ENCODE measurements around the gene PDE4B. TPM values are rescaled to one million over a fixed set of nuclear protein-coding genes. Genes with fewer than 3 reads are reported as not detected.
"Not testable (repeated sequence)": the region's sequence is repeated elsewhere in the genome, so short reads cannot be mapped to it uniquely, and the experiment has no call there.

The PDE4B gene
- total RNA-seq, 2 donors from 2014 or later = 60.3 to 78.5 TPM

DNA sequence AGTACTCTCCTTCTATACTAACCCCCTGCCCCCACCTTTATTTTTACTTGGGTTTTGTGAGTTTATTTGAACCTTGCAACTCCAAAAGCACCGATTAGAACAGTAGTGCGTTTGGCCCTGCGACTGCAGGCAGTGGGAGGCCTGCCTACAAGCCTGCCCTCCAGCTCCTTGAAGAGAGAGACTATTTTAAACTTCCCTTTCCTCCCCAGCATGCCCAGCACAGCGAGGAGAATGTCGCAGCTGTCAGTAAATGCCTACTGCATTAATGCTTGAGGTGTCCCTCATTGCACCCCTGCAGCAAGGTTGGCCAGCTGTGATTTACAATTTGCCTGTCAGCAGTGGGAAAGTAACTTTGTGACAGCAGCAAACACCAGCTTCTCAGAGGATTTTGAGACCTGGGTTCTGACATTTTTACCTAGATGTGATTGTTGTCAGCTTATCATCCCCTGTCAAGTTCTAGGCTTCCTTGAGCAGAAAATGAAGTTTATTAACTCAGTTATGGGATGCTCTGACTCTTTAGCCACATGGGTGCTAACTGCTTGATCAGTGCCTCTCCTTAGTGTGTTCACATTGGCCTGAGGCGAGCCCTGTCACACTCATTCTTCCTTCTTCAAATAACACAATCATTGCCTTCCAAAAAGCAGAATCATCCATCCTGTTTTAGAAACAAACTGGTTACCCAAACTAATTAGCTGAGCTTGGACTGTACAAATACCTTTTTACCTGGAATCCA lies 170.6 kb downstream of the PDE4B start:
- H3K4me1 Mint-ChIP-seq = peaks cover 5% of the 10 kb centered on the region

GRCh38 chr1:65964123-65964522 lies 171.4 kb downstream of the PDE4B start:
- no peaks in the 10 kb centered on the region for H3K27me3 Mint-ChIP-seq
- H3K36me3 Mint-ChIP-seq (ENCODE audit: low read depth) = no peaks in the 10 kb centered on the region
- no peak overlapping the region for H3K27ac Mint-ChIP-seq
- peaks cover 5% of the 10 kb centered on the region for H3K4me1 Mint-ChIP-seq
- H3K9me3 Mint-ChIP-seq = peaks cover 5% of the 10 kb centered on the region
- no peak overlapping the region for H3K4me3 Mint-ChIP-seq
- ATAC-seq (replicated peaks) = no peak

More for the DNA sequence above, 170.6 kb downstream of the PDE4B start:
- no peak overlapping the region for H3K4me3 Mint-ChIP-seq
- H3K27ac Mint-ChIP-seq = no peak overlapping the region
- no peaks in the 10 kb centered on the region for H3K36me3 Mint-ChIP-seq (ENCODE audit: low read depth)
- H3K9me3 Mint-ChIP-seq = peaks cover 5% of the 10 kb centered on the region
- H3K27me3 Mint-ChIP-seq = no peaks in the 10 kb centered on the region
- ATAC-seq (replicated peaks) = no peak

- H3K27ac Mint-ChIP-seq = no peak overlapping the region
- H3K4me1 Mint-ChIP-seq = no peaks in the 10 kb centered on the region
- H3K9me3 Mint-ChIP-seq = peaks cover 5% of the 10 kb centered on the region
- H3K36me3 Mint-ChIP-seq (ENCODE audit: low read depth) = no peaks in the 10 kb centered on the region
- no peak for ATAC-seq (replicated peaks)
- H3K27me3 Mint-ChIP-seq = no peaks in the 10 kb centered on the region
- no peak overlapping the region for H3K4me3 Mint-ChIP-seq
Observed at GRCh38 chr1:65965112-65965996, 172.7 kb downstream of the PDE4B start.

GRCh38 chr1:65967492-65967891 lies 174.8 kb downstream of the PDE4B start:
- not testable (repeated sequence) for H3K27ac Mint-ChIP-seq; H3K9me3 Mint-ChIP-seq; ATAC-seq (replicated peaks); H3K4me3 Mint-ChIP-seq; H3K27me3 Mint-ChIP-seq; H3K4me1 Mint-ChIP-seq; H3K36me3 Mint-ChIP-seq (ENCODE audit: low read depth)

DNA sequence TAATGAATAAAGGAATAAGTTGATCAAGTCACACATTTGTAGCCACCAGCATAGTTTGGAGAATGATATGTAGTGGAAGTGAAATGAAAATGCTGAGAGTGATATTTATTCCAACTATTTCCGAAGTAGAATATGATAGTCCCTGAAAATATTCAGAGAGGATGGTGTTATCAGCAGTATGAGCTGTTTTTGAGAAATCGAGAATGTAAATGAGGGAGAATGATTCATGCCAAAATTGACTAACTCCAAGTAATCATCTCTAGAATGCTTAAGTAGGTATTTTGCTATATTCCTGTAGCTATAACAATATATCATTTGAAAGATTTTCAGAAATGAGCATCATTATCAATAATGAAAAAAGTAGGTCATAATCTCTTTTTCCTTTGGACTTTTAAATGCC lies 178.9 kb downstream of the PDE4B start:
- Mint-ChIP-seq H3K27ac (no peak overlapping the region), H3K4me1 (no peaks in the 10 kb centered on the region), H3K9me3 (peaks cover 16% of the 10 kb centered on the region), H3K4me3 (no peak overlapping the region), H3K27me3 (peaks cover 6% of the 10 kb centered on the region), H3K36me3 (ENCODE audit: low read depth) (no peaks in the 10 kb centered on the region)
- peak; percentile 77 for ATAC-seq (replicated peaks)

DNA sequence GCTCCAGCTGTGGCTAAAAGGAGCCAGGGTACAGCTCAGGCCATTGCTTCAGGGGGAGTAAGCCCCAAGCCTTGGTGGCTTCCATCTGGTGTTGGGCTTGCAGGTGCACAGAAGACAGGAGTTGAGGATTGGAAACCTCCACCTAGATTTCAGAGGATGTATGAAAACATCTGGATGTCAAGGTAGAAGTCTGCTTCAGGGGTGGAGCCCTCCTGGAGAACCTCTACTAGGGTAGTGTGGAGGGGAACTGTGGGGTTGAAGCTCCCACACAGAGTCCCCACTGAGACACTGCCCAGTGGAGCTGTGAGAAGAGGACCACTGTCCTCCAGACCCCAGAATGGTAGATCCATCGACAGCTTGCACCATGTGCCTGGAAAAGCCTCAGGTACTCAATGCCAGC lies 183.0 kb downstream of the PDE4B start:
- H3K36me3 Mint-ChIP-seq (ENCODE audit: low read depth) = no peaks in the 10 kb centered on the region
- no peak overlapping the region for H3K4me3 Mint-ChIP-seq
- H3K27me3 Mint-ChIP-seq = peaks cover 19% of the 10 kb centered on the region
- no peaks in the 10 kb centered on the region for H3K4me1 Mint-ChIP-seq
- ATAC-seq (replicated peaks) = no peak
- no peak overlapping the region for H3K27ac Mint-ChIP-seq
- H3K9me3 Mint-ChIP-seq = peaks cover 15% of the 10 kb centered on the region

DNA sequence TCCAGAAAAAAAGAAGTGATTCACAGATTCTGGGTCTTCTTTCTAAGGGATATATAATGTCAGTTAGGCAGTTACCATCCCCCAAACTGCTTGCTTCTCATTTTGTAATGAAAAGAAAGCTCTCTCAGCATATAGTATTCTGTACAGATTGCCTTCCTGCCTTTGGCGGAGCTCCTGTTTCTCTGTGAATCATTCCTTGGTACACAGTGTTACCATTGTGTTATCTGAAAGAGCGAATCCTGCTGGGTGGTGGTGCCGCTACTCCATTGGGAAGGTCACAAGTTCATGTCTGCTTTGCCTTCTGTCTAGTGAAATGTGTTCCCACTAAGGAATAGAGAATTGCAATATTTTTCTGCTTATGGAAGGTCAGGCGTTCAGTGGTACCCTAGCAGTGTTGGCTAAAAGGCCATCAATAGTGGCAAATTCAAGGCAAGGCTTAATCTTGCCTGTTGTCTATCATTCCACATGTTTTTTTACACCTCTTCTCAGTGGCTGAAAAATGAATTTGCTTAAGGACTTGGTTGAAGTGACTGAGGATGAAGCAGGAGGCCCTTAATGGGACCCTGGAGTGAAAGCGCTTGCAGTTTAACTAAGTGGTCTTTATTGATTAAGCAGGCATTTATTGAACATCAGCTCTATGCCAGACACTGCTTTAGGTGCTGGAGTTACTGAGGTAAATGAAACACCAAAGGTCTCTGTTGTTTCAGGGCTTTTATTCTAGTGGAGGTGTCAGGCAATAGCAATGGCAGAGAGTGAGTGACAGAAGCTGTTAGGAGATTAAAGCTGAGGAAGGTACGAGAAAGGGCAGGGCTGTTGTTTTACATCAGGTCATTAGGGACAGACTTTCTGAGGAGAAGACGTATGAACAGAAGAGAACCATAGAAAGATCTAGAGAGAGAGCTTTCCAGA lies 186.7 kb downstream of the PDE4B start:
- Mint-ChIP-seq H3K27ac (no peak overlapping the region), H3K4me1 (no peaks in the 10 kb centered on the region), H3K36me3 (ENCODE audit: low read depth) (no peaks in the 10 kb centered on the region), H3K9me3 (peaks cover 15% of the 10 kb centered on the region), H3K27me3 (peaks cover 32% of the 10 kb centered on the region), H3K4me3 (no peak overlapping the region)
- no peak for ATAC-seq (replicated peaks)

- Mint-ChIP-seq H3K27me3 (peaks cover 32% of the 10 kb centered on the region), H3K36me3 (ENCODE audit: low read depth) (no peaks in the 10 kb centered on the region), H3K4me3 (no peak overlapping the region), H3K4me1 (no peaks in the 10 kb centered on the region), H3K27ac (no peak overlapping the region), H3K9me3 (peaks cover 7% of the 10 kb centered on the region)
- ATAC-seq (replicated peaks) = no peak
Observed at GRCh38 chr1:65980237-65980636, 187.5 kb downstream of the PDE4B start.

DNA sequence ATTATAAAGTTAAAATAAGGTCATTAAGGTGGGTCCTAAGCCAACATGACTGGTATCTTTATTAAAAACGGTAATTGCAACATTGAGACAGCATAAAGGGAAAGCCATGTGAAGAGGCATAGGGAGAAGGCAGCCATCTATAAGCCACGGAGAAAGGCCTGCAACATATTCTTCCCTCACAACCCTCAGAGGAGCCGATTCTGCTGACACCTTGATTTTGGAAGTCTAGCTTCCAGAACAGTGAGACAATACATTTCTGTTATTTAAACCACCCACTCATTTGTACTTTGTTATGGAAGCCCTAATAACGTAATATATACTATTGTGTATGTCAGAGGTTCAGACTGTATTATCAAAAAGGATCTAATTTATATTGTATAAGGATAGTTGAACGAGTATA lies 190.8 kb downstream of the PDE4B start:
- no peak overlapping the region for H3K4me3 Mint-ChIP-seq
- peaks cover 32% of the 10 kb centered on the region for H3K27me3 Mint-ChIP-seq

DNA sequence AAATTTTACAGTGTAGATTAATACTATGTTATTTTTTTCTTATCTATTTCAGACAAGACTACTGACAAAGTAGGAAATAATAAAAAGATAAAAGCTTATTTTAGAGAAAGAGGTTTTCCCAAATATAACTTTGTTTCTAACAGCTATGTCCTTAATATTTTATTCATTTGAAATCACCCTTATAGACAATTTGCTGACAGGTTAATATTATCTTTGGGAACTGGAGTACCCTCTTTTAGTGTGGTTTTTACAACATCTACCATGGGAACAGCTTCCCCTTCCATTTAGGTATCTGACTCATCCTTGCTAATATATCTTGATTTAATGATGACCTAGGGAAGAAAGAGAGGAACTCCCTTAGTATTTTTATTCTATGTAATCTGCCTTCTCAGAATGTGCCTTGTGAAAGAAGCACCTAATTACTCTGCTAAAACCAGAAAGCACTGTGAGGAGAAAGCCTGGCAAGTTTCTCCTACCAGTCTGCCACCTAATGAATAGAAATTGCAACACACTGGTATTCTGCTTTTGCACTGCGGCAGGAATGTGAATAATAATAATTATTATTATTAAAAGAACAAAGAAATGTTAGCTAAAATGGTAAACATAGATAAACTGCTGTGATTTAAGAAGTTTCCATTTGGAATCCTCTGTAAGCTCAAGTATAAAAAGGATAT lies 192.8 kb downstream of the PDE4B start:
- Mint-ChIP-seq H3K4me1 (no peaks in the 10 kb centered on the region), H3K36me3 (ENCODE audit: low read depth) (no peaks in the 10 kb centered on the region), H3K27me3 (peaks cover 17% of the 10 kb centered on the region), H3K9me3 (no peaks in the 10 kb centered on the region), H3K4me3 (no peak overlapping the region), H3K27ac (no peak overlapping the region)
- ATAC-seq (replicated peaks) = no peak

More for the DNA sequence above, 190.8 kb downstream of the PDE4B start:
- H3K4me1 Mint-ChIP-seq = no peaks in the 10 kb centered on the region
- ATAC-seq (replicated peaks) = no peak
- no peaks in the 10 kb centered on the region for H3K9me3 Mint-ChIP-seq
- no peak overlapping the region for H3K27ac Mint-ChIP-seq
- no peaks in the 10 kb centered on the region for H3K36me3 Mint-ChIP-seq (ENCODE audit: low read depth)

- Mint-ChIP-seq H3K27me3 (peaks cover 17% of the 10 kb centered on the region), H3K4me3 (no peak overlapping the region), H3K4me1 (no peaks in the 10 kb centered on the region), H3K27ac (no peak overlapping the region), H3K9me3 (no peaks in the 10 kb centered on the region), H3K36me3 (ENCODE audit: low read depth) (no peaks in the 10 kb centered on the region)
- no peak for ATAC-seq (replicated peaks)
Observed at GRCh38 chr1:65986146-65986545, 193.5 kb downstream of the PDE4B start.

DNA sequence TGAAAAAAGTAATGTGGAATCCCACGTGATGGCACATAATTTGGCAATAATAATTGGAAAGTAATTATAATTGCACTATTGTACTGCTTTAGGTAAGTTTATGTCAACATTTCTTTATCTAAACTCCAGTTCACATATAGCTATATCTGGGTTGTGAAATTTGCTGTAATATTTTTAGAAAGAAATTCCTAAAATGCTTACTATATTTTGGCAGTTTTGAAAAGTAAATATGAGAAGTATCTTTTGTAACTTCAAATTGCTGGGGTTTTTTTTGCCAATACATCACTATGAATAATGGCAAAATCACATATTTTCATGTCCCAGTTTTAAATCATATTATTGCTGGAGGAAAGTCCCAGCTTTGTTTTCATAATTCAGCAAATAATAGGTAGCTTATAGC lies 197.5 kb downstream of the PDE4B start:
- no peaks in the 10 kb centered on the region for H3K4me1 Mint-ChIP-seq
- no peaks in the 10 kb centered on the region for H3K9me3 Mint-ChIP-seq
- no peak overlapping the region for H3K27ac Mint-ChIP-seq
- no peak overlapping the region for H3K4me3 Mint-ChIP-seq
- ATAC-seq (replicated peaks) = no peak
- no peaks in the 10 kb centered on the region for H3K36me3 Mint-ChIP-seq (ENCODE audit: low read depth)
- peaks cover 9% of the 10 kb centered on the region for H3K27me3 Mint-ChIP-seq

DNA sequence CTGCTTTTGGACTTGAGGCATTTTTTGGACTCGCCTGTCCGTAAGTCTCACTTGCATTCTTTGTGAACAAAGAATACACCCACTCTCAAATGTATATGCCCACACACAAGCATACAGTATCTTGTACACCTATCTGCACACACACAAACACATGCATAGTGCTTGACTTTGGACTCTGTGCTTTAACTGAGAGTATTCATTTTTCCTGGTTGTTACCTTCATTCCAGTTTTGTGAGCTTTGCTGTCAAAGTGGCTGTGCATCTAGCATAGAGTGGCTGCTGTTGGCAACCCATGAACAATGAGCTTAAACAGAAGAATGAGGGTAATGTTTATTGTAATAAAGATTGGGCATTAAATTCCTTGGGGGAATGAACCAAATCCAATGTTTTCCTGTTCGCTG lies 199.0 kb downstream of the PDE4B start:
- ATAC-seq (replicated peaks) = no peak
- no peaks in the 10 kb centered on the region for H3K9me3 Mint-ChIP-seq
- H3K36me3 Mint-ChIP-seq (ENCODE audit: low read depth) = no peaks in the 10 kb centered on the region
- no peak overlapping the region for H3K27ac Mint-ChIP-seq
- no peak overlapping the region for H3K4me3 Mint-ChIP-seq
- no peaks in the 10 kb centered on the region for H3K4me1 Mint-ChIP-seq
- H3K27me3 Mint-ChIP-seq = peaks cover 9% of the 10 kb centered on the region

Data from activated T-helper 17 cell treated with anti-CD3 and anti-CD28 coated beads, Interleukin-2, amount 50 U/mL, for 72 hours (primary cell).